Measurements from ENCODE around the gene ALG1L2.
"Not testable (repeated sequence)": the region's sequence is repeated elsewhere in the genome, so short reads cannot be mapped to it uniquely, and the experiment has no call there.

Gene ALG1L2

GRCh38 chr3:130081351-130081881, at the start of gene ALG1L2:
ALG1L2 (plus strand) TSS chr3:130081831; CDS start chr3:130082017, 186 bp downstream.
- no peak for DNase-seq

- not testable (repeated sequence) for DNase-seq
Observed at GRCh38 chr3:130037126-130037815, 44.4 kb upstream of the ALG1L2 start.

GRCh38 chr3:130042736-130043135, 38.9 kb upstream of the ALG1L2 start:
- not testable (repeated sequence) for DNase-seq

GRCh38 chr3:130043658-130044057, 38.0 kb upstream of the ALG1L2 start:
- not testable (repeated sequence) for DNase-seq

- no peak for DNase-seq
Observed at GRCh38 chr3:130044370-130044769, 37.3 kb upstream of the ALG1L2 start.

GRCh38 chr3:130048726-130049125, 32.9 kb upstream of the ALG1L2 start:
- no peak for DNase-seq

GRCh38 chr3:130052366-130052765, 29.3 kb upstream of the ALG1L2 start:
- not testable (repeated sequence) for DNase-seq

GRCh38 chr3:130052965-130053364, 28.7 kb upstream of the ALG1L2 start:
- not testable (repeated sequence) for DNase-seq

GRCh38 chr3:130057536-130058266, 23.9 kb upstream of the ALG1L2 start:
- DNase-seq: not testable (repeated sequence)

GRCh38 chr3:130058267-130058657, 23.4 kb upstream of the ALG1L2 start:
- DNase-seq: not testable (repeated sequence)

- DNase-seq: not testable (repeated sequence)
Observed at GRCh38 chr3:130058716-130059115, 22.9 kb upstream of the ALG1L2 start.

GRCh38 chr3:130059162-130059561, 22.5 kb upstream of the ALG1L2 start:
- not testable (repeated sequence) for DNase-seq

- DNase-seq: no peak
Observed at GRCh38 chr3:130073582-130073981, 8.0 kb upstream of the ALG1L2 start.

- no peak for DNase-seq
Observed at GRCh38 chr3:130077636-130078035, 4.0 kb upstream of the ALG1L2 start.

GRCh38 chr3:130083363-130084090, 1.9 kb downstream of the ALG1L2 start:
- not testable (repeated sequence) for DNase-seq

GRCh38 chr3:130084436-130084980, 2.9 kb downstream of the ALG1L2 start:
- no peak for DNase-seq

GRCh38 chr3:130085881-130086280, 4.2 kb downstream of the ALG1L2 start:
- no peak for DNase-seq

- not testable (repeated sequence) for DNase-seq
Observed at GRCh38 chr3:130086628-130087027, 5.0 kb downstream of the ALG1L2 start.

GRCh38 chr3:130088061-130088460, 6.4 kb downstream of the ALG1L2 start:
- no peak for DNase-seq

- DNase-seq: not testable (repeated sequence)
Observed at GRCh38 chr3:130090681-130091080, 9.1 kb downstream of the ALG1L2 start.

GRCh38 chr3:130091958-130092357, 10.3 kb downstream of the ALG1L2 start:
- DNase-seq: no peak

- no peak for DNase-seq
Observed at GRCh38 chr3:130093741-130094391, 12.2 kb downstream of the ALG1L2 start.

All from stimulated activated naive CD4-positive, alpha-beta T cell treated with Interleukin-2 at 50 U/mL for 16 hours (primary cell).